NCI-H510A treated with DMSO at 0.1 percent for 48 hours (cell line): ENCODE measurements around the gene FGFBP1.

ENCODE experiments used
- DNase-seq: peaks from one replicate; lab custom pipeline; 2025; lab: John Stamatoyannopoulos, UW

FGFBP1 gene

GRCh38 chr4:15912236-15912635, 26.3 kb downstream of the FGFBP1 start:
- DNase-seq, result no peak

DNA sequence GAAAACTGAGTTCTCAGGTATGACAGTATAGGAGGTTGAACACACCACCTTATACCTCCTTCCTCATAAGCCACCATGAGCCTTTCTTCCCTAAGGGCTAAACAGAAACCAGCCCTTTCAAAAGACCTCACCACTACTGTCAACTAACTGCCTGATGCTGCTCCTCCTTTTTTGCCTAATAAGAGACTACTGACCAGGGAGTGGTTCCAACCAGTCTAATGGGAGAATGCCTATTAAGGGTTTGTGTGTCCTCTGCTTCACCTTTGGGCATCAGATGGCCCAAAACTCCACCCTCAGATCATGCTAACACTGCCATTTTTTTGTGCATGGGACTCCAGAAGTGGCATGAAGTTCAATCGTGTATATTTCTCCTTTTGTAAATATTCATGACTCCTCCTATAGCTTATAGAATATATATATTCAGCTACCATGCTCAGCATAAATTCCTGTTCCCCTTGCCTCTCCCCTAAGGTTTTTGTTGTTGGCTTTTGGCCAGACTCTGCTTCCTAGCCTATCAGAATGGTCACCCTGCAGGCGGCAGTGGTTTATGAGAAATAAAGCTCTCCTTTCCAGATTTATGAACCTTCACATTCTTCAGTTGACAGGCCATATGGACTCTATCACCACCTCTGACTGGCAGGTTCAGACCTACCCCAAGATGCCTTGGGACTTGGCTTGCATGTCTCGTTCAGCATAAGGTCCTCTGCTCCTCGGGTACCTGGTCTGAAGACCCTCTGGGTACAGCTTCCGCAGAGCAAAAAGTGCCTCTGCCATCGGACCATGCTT, 28.2 kb downstream of the FGFBP1 start:
- DNase-seq, result no peak

GRCh38 chr4:15907430-15907829, 31.1 kb downstream of the FGFBP1 start:
- no peak for DNase-seq

GRCh38 chr4:15906020-15906443, 32.5 kb downstream of the FGFBP1 start:
- peak; percentile 46 for DNase-seq

DNA sequence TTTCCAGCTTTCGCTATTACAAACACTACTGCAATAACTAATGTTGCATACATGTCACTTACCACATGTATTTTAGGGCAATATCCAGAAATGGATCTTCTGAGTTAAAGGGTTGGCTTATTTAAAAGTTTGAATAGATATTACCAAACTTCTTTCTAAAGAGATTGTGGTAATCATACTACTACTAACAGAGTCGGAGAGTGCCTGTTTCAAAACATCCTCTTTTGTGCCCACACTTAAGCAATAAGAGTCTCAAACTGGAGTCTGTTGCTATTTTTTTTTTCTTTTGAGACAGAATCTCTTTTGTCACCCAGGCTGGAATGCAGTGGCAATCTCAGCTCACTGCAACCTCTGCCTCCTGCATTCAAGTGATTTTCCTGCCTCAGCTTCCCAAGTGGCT, 35.8 kb downstream of the FGFBP1 start:
- DNase-seq, result no peak

- DNase-seq, result no peak
Measured at GRCh38 chr4:15901998-15902397, 36.5 kb downstream of the FGFBP1 start.

DNA sequence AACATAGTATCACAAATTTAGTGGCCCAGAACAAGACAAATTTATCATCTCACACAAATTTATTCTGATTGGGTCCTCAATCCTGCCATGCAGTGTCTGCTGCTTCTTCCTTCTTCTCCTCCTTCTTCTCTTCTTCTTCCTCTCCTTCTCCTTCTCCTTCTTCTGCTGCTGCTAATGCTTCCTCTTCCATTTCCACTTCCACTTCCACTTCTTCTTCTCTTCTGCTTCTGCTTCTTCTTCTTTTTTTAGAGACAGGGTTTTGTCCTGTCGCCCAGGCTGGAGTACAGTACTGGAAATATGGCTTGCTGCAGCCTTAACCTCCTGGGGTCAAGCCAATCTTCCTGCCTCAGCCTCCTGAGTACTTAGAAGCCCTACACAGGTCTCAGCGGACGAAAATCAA, 37.5 kb downstream of the FGFBP1 start:
- DNase-seq, result no peak

DNA sequence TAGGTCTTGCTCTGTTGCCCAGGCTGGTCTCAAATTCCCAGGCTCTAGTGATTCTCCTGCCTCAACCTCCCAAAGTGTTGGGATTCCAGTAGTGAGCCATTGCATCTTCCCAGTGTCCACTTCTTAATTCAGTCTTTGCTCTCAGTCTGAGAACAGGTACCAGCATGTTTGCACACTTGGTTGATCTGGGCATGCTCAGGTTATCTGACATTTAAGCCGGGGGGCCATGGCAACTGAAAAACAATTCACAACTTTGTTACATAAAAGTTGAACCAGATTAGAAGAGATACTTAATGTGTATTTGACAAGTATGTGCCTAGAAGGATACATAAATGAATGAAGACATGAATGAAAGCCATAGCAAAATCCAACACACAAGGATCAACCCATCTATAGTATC, 39.0 kb downstream of the FGFBP1 start:
- no peak for DNase-seq

GRCh38 chr4:15898902-15899301, 39.6 kb downstream of the FGFBP1 start:
- no peak for DNase-seq

DNA sequence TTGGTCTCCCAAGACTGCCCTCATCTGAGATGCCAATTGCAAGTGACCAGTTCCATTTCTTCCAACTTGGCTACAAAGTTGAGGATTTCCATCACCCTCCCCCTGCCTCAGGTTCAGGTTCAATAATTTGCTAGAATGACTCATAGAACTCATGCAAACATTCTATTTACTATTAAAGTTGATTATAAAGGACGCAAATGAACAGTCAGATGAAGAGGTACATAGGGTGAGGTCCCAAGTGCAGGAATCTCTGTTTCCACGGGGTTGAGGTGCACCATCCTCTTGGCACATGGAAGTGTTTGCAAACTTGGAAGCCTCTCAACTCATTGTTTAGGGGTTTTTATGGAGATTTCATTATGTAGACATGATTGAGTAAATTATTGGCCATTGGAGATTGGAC, 41.0 kb downstream of the FGFBP1 start:
- DNase-seq, result no peak

GRCh38 chr4:15894921-15895916, 43.3 kb downstream of the FGFBP1 start:
- DNase-seq, result no peak

GRCh38 chr4:15894393-15894792, 44.1 kb downstream of the FGFBP1 start:
- DNase-seq, result no peak

GRCh38 chr4:15893962-15894361, 44.6 kb downstream of the FGFBP1 start:
- DNase-seq, result no peak

DNA sequence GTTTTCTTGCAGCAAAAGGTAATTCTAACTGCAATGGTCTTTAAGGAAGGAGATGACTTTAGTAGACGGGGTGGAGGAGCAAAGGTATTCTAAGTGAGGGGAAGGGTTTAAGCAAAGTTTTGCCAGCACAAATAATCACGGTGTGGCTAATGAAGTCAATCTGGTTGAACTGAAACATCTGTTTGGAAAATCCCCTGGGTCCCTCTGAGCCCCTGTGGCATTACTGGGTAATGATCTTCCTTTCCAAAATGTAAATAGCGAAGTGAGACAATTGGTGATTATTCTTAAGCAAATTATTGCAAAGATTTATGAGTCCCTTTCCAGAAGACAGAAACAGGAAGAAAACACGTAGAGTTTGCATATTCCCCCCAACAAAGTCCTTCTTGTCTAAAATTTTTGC, 47.2 kb downstream of the FGFBP1 start:
- DNase-seq, result no peak

GRCh38 chr4:15890246-15890829, 48.2 kb downstream of the FGFBP1 start:
- DNase-seq, result no peak

GRCh38 chr4:15888515-15888914, 50.0 kb downstream of the FGFBP1 start:
- no peak for DNase-seq
